GM12892 (cell line): ENCODE results near the gene AMPD1.
A peak's percentile ranks its signal among the peaks of the same experiment; 100 is the strongest.

Experiments
- POLR2A ChIP-seq: IDR thresholded peaks from 2 replicates; pipeline ENCODE4 v1.6.1; 2011; ENCODE audit warnings: low read depth, low read length, control low read depth
- POLR2AphosphoS5 ChIP-seq: IDR thresholded peaks from 2 replicates; pipeline ENCODE4 v1.6.1; 2011; ENCODE audit warnings: low read depth, low read length, control low read depth

- no peak for TF ChIP-seq POLR2AphosphoS5
- peak; percentile 34; the same call in 1 of the 2 replicates for TF ChIP-seq POLR2A
Observed at GRCh38 chr1:114670083-114671010, 25.0 kb downstream of the AMPD1 start.
